A549 (cell line): ENCODE data around the gene KCNIP3. TPM values are rescaled to one million over a fixed set of nuclear protein-coding genes. Genes with fewer than 3 reads are reported as not detected.

Experiments used
- ATAC-seq, 2 experiments: fragments of 200-7000 bp in 1 of 2; fragments of >200 bp in 1 of 2; cut with Nextera tagmentation in 1 of 2; cut with Tn5 transposase in 1 of 2; 3 replicates each; pipeline versions ENCODE4 v1.8.0 to v1.9.1; 2018 to 2020; ENCODE audit warnings: mild to moderate bottlenecking in 1 of 2, moderate library complexity in 1 of 2
- CTCF ChIA-PET: fragments of 300-600 bp; sonication (Branson Sonifier 250); formaldehyde crosslinking; extraction: SDS; loops from one replicate; lab custom pipeline; 2021; ENCODE audit warnings: antibody characterized with exemption, inconsistent platforms; lab: Yijun Ruan, JAX
- POLR2A ChIA-PET: fragments of 350-600 bp; formaldehyde crosslinking; extraction: SDS; loops from one replicate; lab custom pipeline; 2021; ENCODE audit warnings: antibody characterized with exemption, inconsistent platforms; lab: Yijun Ruan, JAX
- DNase-seq, 2 experiments: peaks; one replicate each; pipeline versions ENCODE4 v3.0.0 to v3.0.0-alpha.2; 2011 to 2016; ENCODE audit warnings: low read depth in 1 of 2, low spot score in 1 of 2
- FAIRE-seq: peaks from 2 replicates; lab custom pipeline; 2011; peaks lifted over from hg19 to GRCh38; lab: Jason Lieb, UNC
- H3K27ac ChIP-seq, 2 experiments: fragments of >200 bp; sonication (Bioruptor Twin); formaldehyde crosslinking; 3 replicates each; pipeline ENCODE4 v1.5.1; 2016 to 2017
- H3K4me1 ChIP-seq: fragments of >200 bp; sonication (Bioruptor Twin); formaldehyde crosslinking; 3 replicates; pipeline ENCODE4 v1.6.1; 2016
- H3K4me2 ChIP-seq: fragments of >200 bp; sonication (Bioruptor Twin); formaldehyde crosslinking; 3 replicates; pipeline ENCODE4 v1.6.1; 2016
- H3K4me3 ChIP-seq: fragments of >200 bp; sonication (Bioruptor Twin); formaldehyde crosslinking; 3 replicates; pipeline ENCODE4 v1.5.1; 2016
- H3K9me3 ChIP-seq: fragments of >200 bp; sonication (Bioruptor Twin); formaldehyde crosslinking; 3 replicates; pipeline ENCODE4 v1.6.1; 2016
- BHLHE40 ChIP-seq: IDR thresholded peaks from 2 replicates; pipeline ENCODE4 v1.6.1; 2012; ENCODE audit warnings: low read depth, low read length, inconsistent platforms
- CEBPB ChIP-seq, 2 experiments: fragments of >200 bp in 1 of 2; sonication (Bioruptor Twin) in 1 of 2; formaldehyde crosslinking in 1 of 2; IDR thresholded peaks; 2 replicates each; pipeline ENCODE4 v1.6.1; 2012 to 2016
- EP300 ChIP-seq, 2 experiments: fragments of >200 bp; sonication (Bioruptor Twin); formaldehyde crosslinking; IDR thresholded peaks; 2 replicates in 1 of 2; 3 replicates in 1 of 2; pipeline ENCODE4 v1.6.1; 2016 to 2017
- ESRRA ChIP-seq: fragments of 150-350 bp; IDR thresholded peaks from 2 replicates; pipeline ENCODE4 v1.6.1; 2014; ENCODE audit warnings: mild to moderate bottlenecking, low read length, borderline replicate concordance
- FOXS1 ChIP-seq: fragments of 250-450 bp; sonication (Bioruptor Pico); IDR thresholded peaks from 2 replicates; pipeline ENCODE4 v1.5.0; 2020; ENCODE audit warnings: mild to moderate bottlenecking, moderate library complexity
- HDAC2 ChIP-seq: fragments of 200-600 bp; sonication (generic); IDR thresholded peaks from 2 replicates; pipeline ENCODE4 v1.6.1; 2016
- HEYL ChIP-seq: fragments of 250-450 bp; sonication (Bioruptor Pico); IDR thresholded peaks from 2 replicates; pipeline ENCODE4 v1.8.0; 2021; ENCODE audit warnings: mild to moderate bottlenecking, moderate library complexity
- HOXB13 ChIP-seq: fragments of 250-450 bp; sonication (Bioruptor Pico); IDR thresholded peaks from 2 replicates; pipeline ENCODE4 v1.5.0; 2020; ENCODE audit warnings: low read depth, mild to moderate bottlenecking, moderate library complexity
- KDM1A ChIP-seq: fragments of 200-600 bp; sonication (generic); IDR thresholded peaks from 2 replicates; pipeline ENCODE4 v1.6.1; 2016; ENCODE audit warnings: low read depth, mild to moderate bottlenecking
- MAZ ChIP-seq: fragments of 150-350 bp; IDR thresholded peaks from 2 replicates; pipeline ENCODE4 v1.6.1; 2014; ENCODE audit warnings: antibody characterized with exemption, low read depth, low read length, borderline replicate concordance
- MYC ChIP-seq: IDR thresholded peaks from 2 replicates; pipeline ENCODE4 v1.6.1; 2012; ENCODE audit warnings: mild to moderate bottlenecking, inconsistent platforms, low read length, improper control_type of control experiment, borderline replicate concordance
- NFE2L2 ChIP-seq: fragments of 150-350 bp; conservative IDR thresholded peaks from 2 replicates; pipeline ENCODE4 v1.6.1; 2014; ENCODE audit warnings: low read length
- NPAS2 ChIP-seq: fragments of 250-450 bp; sonication (Bioruptor Pico); IDR thresholded peaks from 2 replicates; pipeline ENCODE4 v1.8.0; 2022; ENCODE audit warnings: mild to moderate bottlenecking, moderate library complexity, borderline replicate concordance
- RAD21 ChIP-seq, 2 experiments: fragments of >200 bp in 1 of 2; sonication (Bioruptor Twin) in 1 of 2; formaldehyde crosslinking in 1 of 2; IDR thresholded peaks in 1 of 2; conservative IDR thresholded peaks in 1 of 2; 2 replicates in 1 of 2; 3 replicates in 1 of 2; pipeline ENCODE4 v1.6.1; 2012 to 2018; ENCODE audit warnings: inconsistent platforms in 1 of 2
- RARB ChIP-seq: fragments of 250-450 bp; sonication (Bioruptor Pico); IDR thresholded peaks from 2 replicates; pipeline ENCODE4 v1.8.0; 2021; ENCODE audit warnings: mild to moderate bottlenecking, moderate library complexity
- RFX5 ChIP-seq: fragments of 450-650 bp; IDR thresholded peaks from 2 replicates; pipeline ENCODE4 v1.7.1; 2014; ENCODE audit warnings: antibody characterized with exemption, mild to moderate bottlenecking, moderate library complexity
- RNF2 ChIP-seq: fragments of 200-600 bp; sonication (generic); IDR thresholded peaks from 2 replicates; pipeline ENCODE4 v1.6.1; 2016; ENCODE audit warnings: low read depth, mild to moderate bottlenecking, antibody characterized with exemption, moderate library complexity, borderline replicate concordance
- SMC3 ChIP-seq: fragments of >200 bp; sonication (Bioruptor Twin); formaldehyde crosslinking; IDR thresholded peaks from 3 replicates; pipeline ENCODE4 v1.6.1; 2018; ENCODE audit warnings: inconsistent platforms
- SREBF2 ChIP-seq: fragments of 450-650 bp; IDR thresholded peaks from 2 replicates; pipeline ENCODE4 v1.6.1; 2014; ENCODE audit warnings: mild to moderate bottlenecking, moderate library complexity
- TFCP2L1 ChIP-seq: fragments of 250-450 bp; sonication (Bioruptor Pico); IDR thresholded peaks from 2 replicates; pipeline ENCODE4 v1.5.0; 2021; ENCODE audit warnings: mild to moderate bottlenecking
- TP53 ChIP-seq: fragments of 250-450 bp; sonication (Bioruptor Pico); IDR thresholded peaks from 2 replicates; pipeline ENCODE4 v1.5.0; 2021; ENCODE audit warnings: mild to moderate bottlenecking, moderate library complexity
- ZSCAN20 ChIP-seq: fragments of 250-450 bp; sonication (Bioruptor Pico); IDR thresholded peaks from 2 replicates; pipeline ENCODE4 v1.8.0; 2022; ENCODE audit warnings: mild to moderate bottlenecking, moderate library complexity
- WGBS: methylation state at CpG from one replicate; pipeline ENCODE4 v1.1.6; 2017; ENCODE audit errors: missing lambda C conversion rate; 5-methylcytosine and 5-hydroxymethylcytosine counted together
- polyA plus RNA-seq, 4 experiments: library from polyadenylated mRNA; depleted of rRNA in 3 of 4; stranded (reverse); fragments of >200 nt; fragmentation: RNase III in 1 of 4; extraction: RNeasy Plus Mini Kit Qiagen cat#74134 plus additional on column Dnase treatment in 1 of 4; gene quantifications; 2 replicates in 3 of 4; 3 replicates in 1 of 4; pipeline ENCODE4 v1.2.3, GENCODE V29; 2011 to 2017
- TF ChIP-seq, protein P1 (sequence below): fragments of 250-450 bp; sonication (Bioruptor Pico); IDR thresholded peaks from 2 replicates; pipeline ENCODE4 v1.5.0; 2021; ENCODE audit warnings: mild to moderate bottlenecking, moderate library complexity, borderline replicate concordance
- TF ChIP-seq, protein P2 (sequence below): fragments of >200 bp; sonication (Bioruptor Twin); formaldehyde crosslinking; IDR thresholded peaks from 3 replicates; pipeline ENCODE4 v1.5.1; 2016
- TF ChIP-seq, protein P3 (sequence below): fragments of 150-350 bp; IDR thresholded peaks from 2 replicates; pipeline ENCODE4 v1.6.1; 2014; ENCODE audit warnings: low read depth, mild to moderate bottlenecking, low read length
- TF ChIP-seq, protein P4 (sequence below): fragments of >200 bp; sonication (Bioruptor Twin); formaldehyde crosslinking; IDR thresholded peaks from 3 replicates; pipeline ENCODE4 v1.6.1; 2016

KCNIP3 gene
- polyA plus RNA-seq, 2 of the 4 experiments (the other 2 are of a cell fraction), result 0.13 to 0.84 TPM

DNA sequence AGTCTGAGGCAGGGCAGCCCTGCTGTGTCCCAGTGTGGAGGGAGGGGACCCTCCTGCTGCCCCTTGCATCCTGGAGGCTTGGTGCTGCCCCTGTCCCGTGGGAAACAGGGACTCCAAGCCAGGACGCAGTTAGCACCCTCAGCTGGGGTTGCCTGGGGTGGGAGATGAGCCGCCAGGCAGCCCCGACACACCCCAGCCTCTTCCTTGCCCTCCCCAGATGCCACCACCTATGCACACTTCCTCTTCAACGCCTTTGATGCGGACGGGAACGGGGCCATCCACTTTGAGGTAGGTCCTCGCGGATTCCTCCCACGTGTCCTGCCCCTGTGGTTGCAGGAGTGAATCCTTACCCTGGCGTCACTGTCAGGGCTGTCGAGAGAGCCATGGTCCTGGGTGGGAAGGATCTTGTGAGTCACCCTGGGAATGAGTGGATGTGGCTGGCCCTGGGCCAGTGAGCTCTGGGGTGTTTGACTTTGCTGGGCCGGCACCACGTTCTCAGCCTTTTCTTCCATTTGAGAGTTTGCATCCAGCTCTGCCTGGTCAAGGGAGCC lies 77.8 kb downstream of the KCNIP3 start:
- H3K9me3 ChIP-seq, result no peaks in the 10 kb centered on the region
- POLR2A ChIA-PET, result no interaction called here
- no peak for DNase-seq
- H3K4me1 ChIP-seq, result no peaks in the 10 kb centered on the region
- WGBS, result 57% methylated on average over 15 of the region's 15 CpGs
- no peak overlapping the region for H3K4me3 ChIP-seq
- H3K4me2 ChIP-seq, result no peak overlapping the region
- no peak overlapping the region for H3K27ac ChIP-seq
- TF ChIP-seq, protein P1, sequence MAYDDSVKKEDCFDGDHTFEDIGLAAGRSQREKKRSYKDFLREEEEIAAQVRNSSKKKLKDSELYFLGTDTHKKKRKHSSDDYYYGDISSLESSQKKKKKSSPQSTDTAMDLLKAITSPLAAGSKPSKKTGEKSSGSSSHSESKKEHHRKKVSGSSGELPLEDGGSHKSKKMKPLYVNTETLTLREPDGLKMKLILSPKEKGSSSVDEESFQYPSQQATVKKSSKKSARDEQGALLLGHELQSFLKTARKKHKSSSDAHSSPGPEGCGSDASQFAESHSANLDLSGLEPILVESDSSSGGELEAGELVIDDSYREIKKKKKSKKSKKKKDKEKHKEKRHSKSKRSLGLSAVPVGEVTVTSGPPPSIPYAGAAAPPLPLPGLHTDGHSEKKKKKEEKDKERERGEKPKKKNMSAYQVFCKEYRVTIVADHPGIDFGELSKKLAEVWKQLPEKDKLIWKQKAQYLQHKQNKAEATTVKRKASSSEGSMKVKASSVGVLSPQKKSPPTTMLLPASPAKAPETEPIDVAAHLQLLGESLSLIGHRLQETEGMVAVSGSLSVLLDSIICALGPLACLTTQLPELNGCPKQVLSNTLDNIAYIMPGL (CRISPR knock-in tag), result no peak
- TF ChIP-seq TFCP2L1 (CRISPR knock-in tag) (no peak), ESRRA (no peak), ZSCAN20 (CRISPR knock-in tag) (no peak), HOXB13 (CRISPR knock-in tag) (no peak), CEBPB (IDR thresholded peaks at IDR 0.05) (no peak), SREBF2 (no peak), RFX5 (no peak), EP300 (IDR thresholded peaks at IDR 0.05) (no peak), TP53 (CRISPR knock-in tag) (no peak), HEYL (no peak), MAZ (no peak), FOXS1 (CRISPR knock-in tag) (no peak), NFE2L2 (no peak), RAD21 (conservative IDR thresholded peaks at IDR 0.05 in 1 of 2, IDR thresholded peaks at IDR 0.05 in 1 of 2) (no peak), RNF2 (no peak), NPAS2 (CRISPR knock-in tag) (no peak)
- TF ChIP-seq, protein P2, sequence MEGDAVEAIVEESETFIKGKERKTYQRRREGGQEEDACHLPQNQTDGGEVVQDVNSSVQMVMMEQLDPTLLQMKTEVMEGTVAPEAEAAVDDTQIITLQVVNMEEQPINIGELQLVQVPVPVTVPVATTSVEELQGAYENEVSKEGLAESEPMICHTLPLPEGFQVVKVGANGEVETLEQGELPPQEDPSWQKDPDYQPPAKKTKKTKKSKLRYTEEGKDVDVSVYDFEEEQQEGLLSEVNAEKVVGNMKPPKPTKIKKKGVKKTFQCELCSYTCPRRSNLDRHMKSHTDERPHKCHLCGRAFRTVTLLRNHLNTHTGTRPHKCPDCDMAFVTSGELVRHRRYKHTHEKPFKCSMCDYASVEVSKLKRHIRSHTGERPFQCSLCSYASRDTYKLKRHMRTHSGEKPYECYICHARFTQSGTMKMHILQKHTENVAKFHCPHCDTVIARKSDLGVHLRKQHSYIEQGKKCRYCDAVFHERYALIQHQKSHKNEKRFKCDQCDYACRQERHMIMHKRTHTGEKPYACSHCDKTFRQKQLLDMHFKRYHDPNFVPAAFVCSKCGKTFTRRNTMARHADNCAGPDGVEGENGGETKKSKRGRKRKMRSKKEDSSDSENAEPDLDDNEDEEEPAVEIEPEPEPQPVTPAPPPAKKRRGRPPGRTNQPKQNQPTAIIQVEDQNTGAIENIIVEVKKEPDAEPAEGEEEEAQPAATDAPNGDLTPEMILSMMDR, result no peak
- TF ChIP-seq, protein P3, sequence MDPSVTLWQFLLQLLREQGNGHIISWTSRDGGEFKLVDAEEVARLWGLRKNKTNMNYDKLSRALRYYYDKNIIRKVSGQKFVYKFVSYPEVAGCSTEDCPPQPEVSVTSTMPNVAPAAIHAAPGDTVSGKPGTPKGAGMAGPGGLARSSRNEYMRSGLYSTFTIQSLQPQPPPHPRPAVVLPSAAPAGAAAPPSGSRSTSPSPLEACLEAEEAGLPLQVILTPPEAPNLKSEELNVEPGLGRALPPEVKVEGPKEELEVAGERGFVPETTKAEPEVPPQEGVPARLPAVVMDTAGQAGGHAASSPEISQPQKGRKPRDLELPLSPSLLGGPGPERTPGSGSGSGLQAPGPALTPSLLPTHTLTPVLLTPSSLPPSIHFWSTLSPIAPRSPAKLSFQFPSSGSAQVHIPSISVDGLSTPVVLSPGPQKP, result no peak
- TF ChIP-seq, all 56 proteins: peak for 0
- ATAC-seq (no peak), FAIRE-seq (no peak)
- CTCF ChIA-PET, result interaction anchor here (1.0 to 1.3 kb wide), 2 partner anchors 14 kb away, joined by 4 read pairs; no protein-coding TSS in a partner anchor

DNA sequence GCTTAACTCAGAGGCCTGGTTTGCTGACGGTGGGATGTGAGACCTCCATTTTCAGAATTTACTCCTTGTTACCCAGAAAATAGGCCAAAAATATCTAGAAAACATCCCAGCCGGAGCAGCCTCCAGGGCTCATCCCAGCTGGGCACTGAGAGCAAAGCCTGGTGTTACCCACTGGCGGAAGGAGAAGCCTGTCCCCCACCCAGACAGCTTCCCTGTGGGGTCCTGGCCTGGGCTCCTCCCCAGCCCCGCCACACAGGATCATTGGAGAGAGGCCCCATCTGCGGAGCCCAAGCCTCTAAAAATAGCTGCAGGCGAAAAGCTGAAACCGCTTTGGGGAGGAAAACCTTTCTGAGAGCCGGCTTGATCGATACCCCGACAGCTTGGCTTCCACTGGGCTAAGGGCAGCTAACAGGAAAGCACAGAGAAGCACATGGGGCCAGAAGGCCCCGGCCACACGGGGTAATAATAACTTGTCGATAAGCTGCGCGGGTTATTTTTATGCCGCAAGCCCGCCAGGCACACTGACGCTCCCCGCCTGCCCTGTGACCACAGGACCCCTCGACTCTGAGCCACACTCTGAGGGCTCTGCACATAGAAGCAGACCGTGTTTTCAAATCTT lies 78.5 kb downstream of the KCNIP3 start:
- Histone ChIP-seq H3K4me1 (no peaks in the 10 kb centered on the region), H3K4me2 (no peak overlapping the region), H3K27ac (no peak overlapping the region), H3K9me3 (no peaks in the 10 kb centered on the region), H3K4me3 (no peak overlapping the region)
- 69% methylated on average over 21 of the region's 21 CpGs for WGBS
- FAIRE-seq (no peak), ATAC-seq (no peak), DNase-seq (no peak)
- TF ChIP-seq, protein P4, sequence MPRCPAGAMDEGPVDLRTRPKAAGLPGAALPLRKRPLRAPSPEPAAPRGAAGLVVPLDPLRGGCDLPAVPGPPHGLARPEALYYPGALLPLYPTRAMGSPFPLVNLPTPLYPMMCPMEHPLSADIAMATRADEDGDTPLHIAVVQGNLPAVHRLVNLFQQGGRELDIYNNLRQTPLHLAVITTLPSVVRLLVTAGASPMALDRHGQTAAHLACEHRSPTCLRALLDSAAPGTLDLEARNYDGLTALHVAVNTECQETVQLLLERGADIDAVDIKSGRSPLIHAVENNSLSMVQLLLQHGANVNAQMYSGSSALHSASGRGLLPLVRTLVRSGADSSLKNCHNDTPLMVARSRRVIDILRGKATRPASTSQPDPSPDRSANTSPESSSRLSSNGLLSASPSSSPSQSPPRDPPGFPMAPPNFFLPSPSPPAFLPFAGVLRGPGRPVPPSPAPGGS, result no peak
- TF ChIP-seq KDM1A, result no peak
- no peak for TF ChIP-seq SREBF2
- TF ChIP-seq SMC3, result no peak
- no peak for TF ChIP-seq MYC
- TF ChIP-seq ESRRA, result no peak
- no peak for TF ChIP-seq HDAC2
- TF ChIP-seq BHLHE40, result no peak
- no peak for TF ChIP-seq RARB (CRISPR knock-in tag)
- no peak for TF ChIP-seq TP53 (CRISPR knock-in tag)
- POLR2A ChIA-PET, result no interaction called here
- CTCF ChIA-PET, result interaction anchor here (1.3 kb wide), 1 partner anchor 13 kb away, joined by 4 read pairs; no protein-coding TSS in a partner anchor
